K562 (cell line): Measurements from ENCODE around the gene ZNF236. TPM values are rescaled to one million over a fixed set of nuclear protein-coding genes. Genes with fewer than 3 reads are reported as not detected.

Experiments
- ATAC-seq: fragments of 200-7000 bp; cut with Tn5 transposase; 3 replicates; pipeline ENCODE4 v1.9.1; 2020; ENCODE audit warnings: moderate library complexity
- Bru-seq: library from RNA; stranded (reverse); fragments of 400-500 nt; gene quantifications from one replicate; lab custom pipeline; 2021; lab: Mats Ljungman, UMichigan
- BruChase-seq, 2 experiments: library from RNA; stranded (reverse); fragments of 400-500 nt; gene quantifications; one replicate each; lab custom pipeline; 2021; lab: Mats Ljungman, UMichigan
- BruUV-seq: library from RNA; stranded (reverse); fragments of 400-500 nt; replicated peaks from 2 replicates; lab custom pipeline; 2021; lab: Mats Ljungman, UMichigan
- CTCF ChIA-PET: fragments of 300-600 bp; formaldehyde crosslinking; extraction: SDS; loops from one replicate; lab custom pipeline; 2021; ENCODE audit warnings: low intra/inter-chr PET ratio; lab: Yijun Ruan, JAX
- POLR2A ChIA-PET: fragments of 300-600, 350-650 bp; sonication (Branson Sonifier 250); formaldehyde crosslinking; extraction: SDS; loops from one replicate; lab custom pipeline; 2021; ENCODE audit warnings: antibody characterized with exemption, inconsistent platforms; lab: Yijun Ruan, JAX
- DNase-seq, 4 experiments: peaks; one replicate each; pipeline versions ENCODE4 v3.0.0 to v3.0.0-alpha.2; 2011 to 2018; ENCODE audit warnings: low spot score in 3 of 4, mixed read lengths in 3 of 4; ENCODE audit errors: extremely low read depth in 1 of 4
- FAIRE-seq: peaks from 2 replicates; lab custom pipeline; 2011; peaks lifted over from hg19 to GRCh38; lab: Jason Lieb, UNC
- H2AFZ ChIP-seq: 2 replicates; pipeline ENCODE4 v1.6.0; 2011; ENCODE audit warnings: low read depth, low read length, control low read depth, inconsistent platforms
- H3K27ac ChIP-seq: fragments of 200-600 bp; 3 replicates; pipeline ENCODE4 v1.8.0; 2011; ENCODE audit warnings: low read depth, mild to moderate bottlenecking, control low read depth, inconsistent platforms, low read length, moderate library complexity, mixed read lengths; ENCODE audit errors: extremely low read depth
- H3K27me3 ChIP-seq, 2 experiments: fragments of 300-600 bp in 1 of 2; 2 replicates in 1 of 2; 3 replicates in 1 of 2; pipeline versions ENCODE4 v1.6.0 to v1.8.0; 2011; ENCODE audit warnings: inconsistent platforms in 2 of 2, low read length in 2 of 2, mild to moderate bottlenecking in 1 of 2, mixed read lengths in 1 of 2, moderate library complexity in 1 of 2; ENCODE audit not compliant: control insufficient read depth in 2 of 2, insufficient read depth in 2 of 2
- H3K36me3 ChIP-seq: fragments of 300-600 bp; 3 replicates; pipeline ENCODE4 v1.8.0; 2011; ENCODE audit warnings: mild to moderate bottlenecking, low read length, inconsistent platforms; ENCODE audit not compliant: control insufficient read depth, insufficient read depth
- H3K4me1 ChIP-seq, 2 experiments: fragments of 200-600 bp in 1 of 2; replicated peaks in 1 of 2; 2 replicates in 1 of 2; 3 replicates in 1 of 2; pipeline versions ENCODE4 v1.5.1 to v1.8.0; 2011; ENCODE audit warnings: inconsistent platforms in 2 of 2, low read length in 2 of 2, mild to moderate bottlenecking in 1 of 2, mixed read lengths in 1 of 2, moderate library complexity in 1 of 2; ENCODE audit not compliant: control insufficient read depth in 2 of 2, insufficient read depth in 2 of 2
- H3K4me2 ChIP-seq: 2 replicates; pipeline ENCODE4 v1.6.1; 2011; ENCODE audit warnings: low read length, control low read depth, inconsistent platforms, mixed read lengths; ENCODE audit not compliant: insufficient read depth
- H3K4me3 ChIP-seq: fragments of 200-600 bp; sonication (generic), shearing (Covaris generic); 2 replicates; pipeline ENCODE4 v1.5.1; 2016; ENCODE audit warnings: control low read depth, inconsistent platforms
- H3K79me2 ChIP-seq: fragments of 200-600 bp; 3 replicates; pipeline ENCODE4 v1.8.0; 2011; ENCODE audit warnings: low read length, inconsistent platforms; ENCODE audit not compliant: control insufficient read depth, insufficient read depth
- H3K9ac ChIP-seq, 2 experiments: 2 replicates each; pipeline versions ENCODE4 v1.6.0 to v1.6.1; 2011; ENCODE audit warnings: low read depth in 2 of 2, low read length in 2 of 2, control low read depth in 1 of 2, inconsistent platforms in 1 of 2, mild to moderate bottlenecking in 1 of 2, mixed read lengths in 1 of 2; ENCODE audit not compliant: insufficient read depth in 1 of 2
- H3K9me1 ChIP-seq: one replicate; pipeline ENCODE4 v1.6.0; 2011; ENCODE audit warnings: inconsistent platforms, mild to moderate bottlenecking, low read length, moderate library complexity; ENCODE audit not compliant: control insufficient read depth, insufficient read depth
- H3K9me3 ChIP-seq: replicated peaks from 2 replicates; pipeline ENCODE4 v1.5.1; 2011; ENCODE audit warnings: low read depth, low read length, inconsistent platforms; ENCODE audit not compliant: control insufficient read depth, insufficient read depth
- H4K20me1 ChIP-seq: replicated peaks from 2 replicates; pipeline ENCODE4 v1.6.1; 2011; ENCODE audit warnings: low read length, inconsistent platforms, mixed read lengths; ENCODE audit not compliant: control insufficient read depth, insufficient read depth
- CXXC5 ChIP-seq: fragments of 250-450 bp; sonication (Bioruptor Pico); IDR thresholded peaks from 2 replicates; pipeline ENCODE4 v1.8.0; 2022; ENCODE audit warnings: inconsistent platforms, mild to moderate bottlenecking, moderate library complexity
- DACH1 ChIP-seq: fragments of 450-650 bp; IDR thresholded peaks from 2 replicates; pipeline ENCODE4 v1.6.1; 2018; ENCODE audit not compliant: partially characterized antibody
- FOS ChIP-seq: IDR thresholded peaks from 3 replicates; pipeline ENCODE4 v1.6.1; 2011; ENCODE audit not compliant: insufficient read length; ENCODE audit errors: extremely low read depth
- FOXA3 ChIP-seq, 2 experiments: fragments of 450-650 bp in 1 of 2; sonication (generic) in 1 of 2; formaldehyde crosslinking; IDR thresholded peaks in 1 of 2; conservative IDR thresholded peaks in 1 of 2; 2 replicates each; pipeline versions ENCODE4 v1.4.0 to v1.8.0; 2020 to 2022; ENCODE audit warnings: mild to moderate bottlenecking in 2 of 2, missing genetic modification reagents in 1 of 2
- GATAD2B ChIP-seq: fragments of 450-650 bp; IDR thresholded peaks from 2 replicates; pipeline ENCODE4 v1.6.1; 2017; ENCODE audit warnings: mild to moderate bottlenecking, borderline replicate concordance
- LARP7 ChIP-seq: fragments of 450-650 bp; IDR thresholded peaks from 2 replicates; pipeline ENCODE4 v1.6.1; 2016
- POLR2G ChIP-seq: fragments of 200-400 bp; formaldehyde crosslinking; IDR thresholded peaks from 2 replicates; pipeline ENCODE4 v1.6.1; 2017; ENCODE audit warnings: low read depth, mild to moderate bottlenecking, antibody characterized with exemption, low read length, moderate library complexity
- SMARCB1 ChIP-seq: IDR thresholded peaks from 2 replicates; pipeline ENCODE4 v1.6.1; 2011; ENCODE audit warnings: improper control_type of control experiment, low read depth; ENCODE audit not compliant: insufficient read length
- TARDBP ChIP-seq: fragments of 450-650 bp; IDR thresholded peaks from 2 replicates; pipeline ENCODE4 v1.6.1; 2016
- ZKSCAN3 ChIP-seq: fragments of 250-450 bp; sonication (Bioruptor Pico); IDR thresholded peaks from 2 replicates; pipeline ENCODE4 v1.4.0; 2020
- ZNF695 ChIP-seq: fragments of 450-650 bp; formaldehyde crosslinking; IDR thresholded peaks from 2 replicates; pipeline ENCODE4 v1.4.0; 2020; ENCODE audit warnings: mild to moderate bottlenecking, moderate library complexity
- WGBS: fragments of 100-300 bp; shearing (Covaris generic); methylation state at CpG from one replicate; pipeline ENCODE4 v1.1.6; 2016; ENCODE audit warnings: low coverage, mixed read lengths; ENCODE audit not compliant: insufficient coverage; ENCODE audit errors: missing lambda C conversion rate; 5-methylcytosine and 5-hydroxymethylcytosine counted together
- in situ Hi-C: fragments of 300-500 bp; cut with MboI; formaldehyde crosslinking; loops from 4 replicates; pipeline ENCODE4 v1.15.0; 2018; ENCODE audit warnings: inconsistent platforms, mixed read lengths
- intact Hi-C: fragments of 100-400 bp; cut with micrococcal nuclease; formaldehyde crosslinking; loops from 2 replicates; pipeline ENCODE4 v1.14.2; 2022
- long read RNA-seq, 3 experiments: library from polyadenylated mRNA in 2 of 3; library from RNA in 1 of 3; unstranded in 2 of 3; stranded (forward) in 1 of 3; transcript quantifications; one replicate each; pipeline ENCODE4 v2.0.0, GENCODE V29; 2019 to 2022
- polyA minus RNA-seq, 3 experiments: library from RNA; depleted of rRNA, polyadenylated mRNA; stranded (reverse); fragments of >200 nt; gene quantifications; 2 replicates each; pipeline ENCODE4 v1.2.3, GENCODE V29; 2011
- polyA plus RNA-seq, 8 experiments: library from polyadenylated mRNA; depleted of rRNA in 4 of 8; stranded (reverse) in 5 of 8; unstranded in 3 of 8; fragments of >200 nt; fragmentation: Nextera tagmentation in 2 of 8; fragmentation: Illumina TruSeq in 1 of 8; extraction: Ambion mirVana in 2 of 8; extraction: Trizol in 1 of 8; gene quantifications; 2 replicates each; pipeline versions ENCODE4 v1.2.1 to v1.2.3, GENCODE V29; 2011 to 2014; ENCODE audit warnings: inconsistent platforms in 1 of 8, missing spikeins in 1 of 8
- total RNA-seq, 7 experiments: library from RNA; depleted of rRNA in 6 of 7; stranded (reverse); fragments of >200 nt in 6 of 7; fragmentation: Illumina TruSeq in 2 of 7; extraction: Trizol in 2 of 7; gene quantifications; 2 replicates each; pipeline versions ENCODE4 v1.2.1 to v1.2.3, GENCODE V29; 2011 to 2021; ENCODE audit warnings: low replicate concordance in 1 of 7
- TF ChIP-seq, protein P1 (sequence below): sonication (generic); formaldehyde crosslinking; IDR thresholded peaks from 2 replicates; pipeline ENCODE4 v1.8.0; 2022; ENCODE audit warnings: mild to moderate bottlenecking, missing genetic modification reagents
- TF ChIP-seq, protein P2 (sequence below): fragments of 250-450 bp; sonication (Bioruptor Pico); IDR thresholded peaks from 2 replicates; pipeline ENCODE4 v1.4.0; 2020; ENCODE audit warnings: mild to moderate bottlenecking, moderate library complexity
- TF ChIP-seq, protein P3 (sequence below): fragments of 200-800 bp; sonication (Bioruptor generic); IDR thresholded peaks from 2 replicates; pipeline ENCODE4 v1.6.1; 2017; ENCODE audit warnings: missing genetic modification characterization, missing compliant biosample characterization

The ZNF236 gene
- total RNA-seq (2011; cell fraction: chromatin; rRNA removed; ENCODE audit: low replicate concordance) = 21.6 and 31.4 TPM in 2 replicates
- 15.7 and 17.1 TPM in 2 replicates for total RNA-seq (2011; cell fraction: nucleolus; rRNA removed)
- total RNA-seq (2011; cell fraction: nucleoplasm; rRNA removed) = 11.2 and 15.4 TPM in 2 replicates
- total RNA-seq (2014; rRNA removed) (2.4 and 3.7 TPM in 2 replicates), total RNA-seq (2014; rRNA removed; fragmentation: Illumina TruSeq; extraction: Trizol) (4.7 and 6.1 TPM in 2 replicates), total RNA-seq (2015; rRNA removed; fragmentation: Illumina TruSeq; extraction: Trizol) (4.9 and 5.8 TPM in 2 replicates), total RNA-seq (2021) (8.4 and 8.7 TPM in 2 replicates), polyA plus RNA-seq (2011; rRNA removed) (3.4 and 3.7 TPM in 2 replicates), polyA plus RNA-seq (2014; fragmentation: Illumina TruSeq; extraction: Trizol) (2.9 and 3.0 TPM in 2 replicates), polyA plus RNA-seq (2014; fragmentation: Nextera tagmentation; extraction: Ambion mirVana) (under 1 TPM; 0.35 to 0.65 TPM), polyA plus RNA-seq (2014; rRNA removed) (4.1 and 4.4 TPM in 2 replicates), polyA minus RNA-seq (2011; rRNA and poly(A)+ RNA removed) (18.1 and 22.8 TPM in 2 replicates), Bru-seq, nascent RNA (percentile 60 among the genes with signal in this experiment), BruChase-seq, experiment 1, labeled RNA remaining after a 2-hour chase (percentile 61 among the genes with signal in this experiment), BruChase-seq, experiment 2, labeled RNA remaining after a 6-hour chase (percentile 62 among the genes with signal in this experiment)
- polyA plus RNA-seq (2011; cell fraction: cytosol; rRNA removed) = 2.9 and 3.3 TPM in 2 replicates
- 10.4 and 12.4 TPM in 2 replicates for polyA plus RNA-seq (2011; cell fraction: nucleus; rRNA removed)
- 2.1 and 2.9 TPM in 2 replicates for polyA plus RNA-seq (2012)
- 8.0 and 10.1 TPM in 2 replicates for polyA minus RNA-seq (2011; cell fraction: cytosol; rRNA and poly(A)+ RNA removed)
- 19.8 and 25.1 TPM in 2 replicates for polyA minus RNA-seq (2011; cell fraction: nucleus; rRNA and poly(A)+ RNA removed)
- long read RNA-seq, experiment 1, partial matches to known transcripts = 13 of 20 reads
- long read RNA-seq, experiment 1, other reads (novel, unspliced or antisense) = 7 of 20 reads
- long read RNA-seq, experiment 2, partial matches to known transcripts = 0 of 1 reads
- long read RNA-seq, experiment 2, other reads (novel, unspliced or antisense) = 1 of 1 reads
- long read RNA-seq, experiment 3, partial matches to known transcripts = 6 of 8 reads
- long read RNA-seq, experiment 3, other reads (novel, unspliced or antisense) = 1 of 8 reads

DNA sequence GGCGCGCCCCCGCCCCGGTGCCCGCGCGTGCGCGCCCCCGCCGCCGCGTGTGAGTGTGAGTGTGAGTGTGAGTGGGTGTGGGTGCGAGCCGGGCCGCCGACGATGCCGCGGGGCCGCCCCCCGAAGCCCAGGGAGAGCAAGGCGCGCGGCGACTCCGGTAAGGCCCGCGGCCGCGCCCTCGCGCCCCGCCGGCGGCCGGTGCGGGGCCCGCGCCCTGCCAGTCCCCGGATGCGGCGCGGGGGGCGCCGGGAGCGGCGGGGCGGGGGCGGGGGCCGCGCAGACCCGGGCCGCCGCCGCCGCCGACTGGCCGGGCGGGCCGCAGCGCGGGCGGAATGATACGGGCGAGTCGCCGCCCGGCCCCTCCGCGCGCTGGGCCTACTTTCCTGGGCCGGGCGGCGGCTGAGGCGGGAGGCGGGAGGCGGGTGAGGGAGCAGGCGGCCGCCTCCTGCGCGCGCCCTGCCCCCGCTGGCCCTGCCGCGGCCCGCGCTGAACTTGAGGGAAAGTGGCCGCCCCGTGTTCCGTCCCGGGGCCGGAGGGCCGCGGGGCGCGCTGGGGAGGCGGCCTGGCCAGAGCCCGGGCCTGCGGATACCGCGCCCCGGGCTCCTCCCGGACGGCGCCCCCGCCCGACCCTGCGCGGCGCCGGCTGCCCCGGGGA, at the start of gene ZNF236:
ZNF236 (plus strand) TSS at position 52 of the 655 bp plus-strand sequence; CDS start at position 103, 51 bp downstream.
- Histone ChIP-seq H3K79me2 (peaks cover 62% of the 10 kb centered on the region), H3K4me2 (peak within 1 kb of the TSS; percentile 92), H3K9me3 (no peaks in the 10 kb centered on the region), H4K20me1 (no peaks in the 10 kb centered on the region), H3K27ac (peak within 1 kb of the TSS; percentile 95), H3K27me3 (no peaks in the 10 kb centered on the region), H3K4me1 (peaks cover 12 to 22% of the 10 kb centered on the region in 2 experiments; a peak in 4 of 5 replicates), H3K4me3 (peak within 1 kb of the TSS; percentile 79), H2AFZ (peak within 1 kb of the TSS; percentile 87), H3K36me3 (no peaks in the 10 kb centered on the region), H3K9ac (peak within 1 kb of the TSS; percentile 96 to 98), H3K9me1 (no peaks in the 10 kb centered on the region)
- WGBS = 0% methylated on average over 1 of the region's 113 CpGs
- ChIA-PET POLR2A (interaction anchor here (0.5 to 1.6 kb wide), 2 partner anchors 15 to 43 kb away, joined by 3 to 6 read pairs; no protein-coding TSS in a partner anchor), CTCF (interaction anchor here (0.6 to 0.8 kb wide), 2 partner anchors 53 to 1170 kb away, joined by 3 read pairs; no protein-coding TSS in a partner anchor)
- in situ Hi-C loops (no loop called here), intact Hi-C loops (no loop called here)
- no peak for FAIRE-seq
- peak; percentile 74 to 82 (median 78) for DNase-seq
- peak; percentile 59 for ATAC-seq
- BruUV-seq = no TSS peak
- no peak for TF ChIP-seq ZNF695 (CRISPR knock-in tag)
- TF ChIP-seq LARP7 = no peak
- peak; percentile 64; the same call in 1 of the 2 replicates for TF ChIP-seq GATAD2B
- TF ChIP-seq POLR2G = peak; percentile 81
- TF ChIP-seq, protein P1, sequence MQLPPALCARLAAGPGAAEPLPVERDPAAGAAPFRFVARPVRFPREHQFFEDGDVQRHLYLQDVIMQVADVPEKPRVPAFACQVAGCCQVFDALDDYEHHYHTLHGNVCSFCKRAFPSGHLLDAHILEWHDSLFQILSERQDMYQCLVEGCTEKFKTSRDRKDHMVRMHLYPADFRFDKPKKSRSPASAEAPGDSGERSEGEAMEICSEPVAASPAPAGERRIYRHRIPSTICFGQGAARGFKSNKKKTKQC (CRISPR knock-in tag) = no peak
- no peak for TF ChIP-seq ZKSCAN3
- TF ChIP-seq DACH1 = no peak
- no peak for TF ChIP-seq FOS
- TF ChIP-seq, protein P2, sequence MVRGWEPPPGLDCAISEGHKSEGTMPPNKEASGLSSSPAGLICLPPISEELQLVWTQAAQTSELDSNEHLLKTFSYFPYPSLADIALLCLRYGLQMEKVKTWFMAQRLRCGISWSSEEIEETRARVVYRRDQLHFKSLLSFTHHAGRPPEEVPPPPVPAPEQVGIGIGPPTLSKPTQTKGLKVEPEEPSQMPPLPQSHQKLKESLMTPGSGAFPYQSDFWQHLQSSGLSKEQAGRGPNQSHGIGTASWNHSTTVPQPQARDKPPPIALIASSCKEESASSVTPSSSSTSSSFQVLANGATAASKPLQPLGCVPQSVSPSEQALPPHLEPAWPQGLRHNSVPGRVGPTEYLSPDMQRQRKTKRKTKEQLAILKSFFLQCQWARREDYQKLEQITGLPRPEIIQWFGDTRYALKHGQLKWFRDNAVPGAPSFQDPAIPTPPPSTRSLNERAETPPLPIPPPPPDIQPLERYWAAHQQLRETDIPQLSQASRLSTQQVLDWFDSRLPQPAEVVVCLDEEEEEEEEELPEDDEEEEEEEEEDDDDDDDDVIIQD (CRISPR knock-in tag) = no peak
- peak; percentile 79 for TF ChIP-seq CXXC5
- no peak for TF ChIP-seq FOXA3 (CRISPR knock-in tag; conservative IDR thresholded peaks at IDR 0.05 in 1 of 2, IDR thresholded peaks at IDR 0.05 in 1 of 2)
- TF ChIP-seq TARDBP = no peak
- TF ChIP-seq SMARCB1 = no peak
- TF ChIP-seq, protein P3, sequence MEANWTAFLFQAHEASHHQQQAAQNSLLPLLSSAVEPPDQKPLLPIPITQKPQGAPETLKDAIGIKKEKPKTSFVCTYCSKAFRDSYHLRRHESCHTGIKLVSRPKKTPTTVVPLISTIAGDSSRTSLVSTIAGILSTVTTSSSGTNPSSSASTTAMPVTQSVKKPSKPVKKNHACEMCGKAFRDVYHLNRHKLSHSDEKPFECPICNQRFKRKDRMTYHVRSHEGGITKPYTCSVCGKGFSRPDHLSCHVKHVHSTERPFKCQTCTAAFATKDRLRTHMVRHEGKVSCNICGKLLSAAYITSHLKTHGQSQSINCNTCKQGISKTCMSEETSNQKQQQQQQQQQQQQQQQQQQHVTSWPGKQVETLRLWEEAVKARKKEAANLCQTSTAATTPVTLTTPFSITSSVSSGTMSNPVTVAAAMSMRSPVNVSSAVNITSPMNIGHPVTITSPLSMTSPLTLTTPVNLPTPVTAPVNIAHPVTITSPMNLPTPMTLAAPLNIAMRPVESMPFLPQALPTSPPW (CRISPR knock-in tag) = peak; percentile 88
